Stimulated activated CD4-positive, alpha-beta T cell treated with anti-CD3 and anti-CD28 coated beads, Interleukin-1b, Interleukin-23, amount 100 ng/mL, for 24 hours (primary cell): Measurements from ENCODE around the gene RBM33.
"Not testable (repeated sequence)": the region's sequence is repeated elsewhere in the genome, so short reads cannot be mapped to it uniquely, and the experiment has no call there.

Source experiments
- DNase-seq, 4 experiments: peaks; one replicate each; pipeline ENCODE4 v3.0.0-alpha.2; 2020; ENCODE audit warnings: low read depth in 4 of 4, low spot score in 1 of 4

The RBM33 gene

DNA sequence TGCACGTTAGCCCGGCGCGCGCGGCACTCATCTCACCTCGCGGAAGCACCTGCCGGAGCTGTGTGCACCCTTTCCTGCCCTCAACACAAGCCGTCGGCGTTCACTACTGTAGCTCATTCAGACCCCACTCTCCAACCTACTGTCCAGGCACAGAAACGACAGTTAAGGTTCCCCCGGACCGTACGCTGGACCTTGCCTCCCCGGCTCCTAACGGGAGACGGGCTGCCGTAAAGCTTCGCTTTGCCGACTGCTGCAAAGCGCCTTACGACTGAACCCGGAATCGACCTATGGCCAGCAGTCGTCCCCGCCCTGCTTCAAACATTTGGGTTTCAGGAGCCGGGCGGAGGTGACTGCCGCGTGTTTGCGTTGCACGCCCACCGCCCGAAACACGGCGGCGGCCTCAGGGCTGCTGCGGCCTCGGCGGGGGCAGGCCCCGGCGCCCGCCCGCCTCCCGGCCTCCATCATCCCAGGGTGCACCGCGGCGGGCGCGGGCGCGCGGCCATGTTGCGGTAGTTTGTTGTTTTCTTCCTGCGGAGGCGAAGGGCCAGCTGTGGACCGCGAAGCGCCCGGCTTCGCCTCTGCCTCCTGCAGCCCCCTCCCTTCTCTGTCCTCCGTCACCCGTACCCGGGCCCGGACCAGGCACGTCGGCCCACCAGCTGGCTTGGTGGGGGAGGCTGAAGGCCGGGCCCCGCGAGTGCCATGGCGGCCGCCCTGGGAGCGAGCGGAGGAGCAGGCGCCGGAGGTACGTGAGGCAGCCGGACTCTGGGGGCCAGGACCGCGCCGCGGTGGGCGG is at the start of gene RBM33:
Gene RBM33 (plus strand): TSS at position 484 of the 793 bp plus-strand sequence. CDS start 216 bp downstream, at position 700.
- peak; percentile 53 to 76 (median 68) for DNase-seq

DNA sequence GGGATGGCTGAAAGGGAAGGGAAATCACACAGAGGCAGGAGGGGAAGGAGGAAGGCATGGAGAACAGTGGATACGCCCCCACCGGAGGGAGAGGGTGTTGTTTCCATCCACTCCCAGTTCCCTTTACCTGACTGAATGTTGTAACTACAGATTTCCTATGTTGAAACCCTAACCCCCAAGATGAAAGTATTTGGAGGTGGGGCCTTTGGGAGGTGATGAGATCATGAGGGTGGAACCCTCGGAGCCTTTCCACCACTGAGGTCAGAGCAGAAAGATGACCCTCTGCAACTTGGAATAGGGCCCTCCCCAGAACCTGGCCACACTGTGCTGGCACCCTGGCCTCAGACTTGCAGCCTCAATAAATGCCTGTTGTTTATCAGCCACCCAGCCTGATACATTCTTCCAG is 49.5 kb upstream of the RBM33 start:
- no peak for DNase-seq

DNA sequence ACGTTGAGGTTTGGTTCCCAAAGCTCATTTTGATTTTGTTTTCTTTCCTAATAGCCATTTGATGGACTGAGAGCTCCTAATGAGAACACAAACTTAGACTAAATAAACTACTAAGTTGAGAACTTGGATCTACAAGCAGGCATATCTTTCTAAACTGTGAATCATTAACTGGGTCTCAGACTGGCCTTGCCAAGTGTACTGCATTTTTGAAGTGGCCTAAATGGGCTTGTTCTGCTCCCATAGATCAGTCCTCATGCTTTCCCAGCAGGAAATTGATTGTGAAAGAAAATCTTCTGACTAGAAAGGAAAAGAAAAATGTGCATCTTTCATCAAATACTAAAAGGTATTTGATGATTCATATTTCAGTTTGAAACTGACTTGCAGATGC is 46.7 kb upstream of the RBM33 start:
- DNase-seq: no peak

- peak; percentile 71 to 88 (median 74) for DNase-seq
Observed at GRCh38 chr7:155598810-155599210, 45.7 kb upstream of the RBM33 start.

GRCh38 chr7:155602156-155602555 is 42.3 kb upstream of the RBM33 start:
- no peak for DNase-seq

GRCh38 chr7:155602750-155603149 is 41.7 kb upstream of the RBM33 start:
- DNase-seq: no peak

GRCh38 chr7:155603205-155603857 is 41.1 kb upstream of the RBM33 start:
- DNase-seq: no peak

- DNase-seq: no peak
Observed at GRCh38 chr7:155603858-155604503, 40.5 kb upstream of the RBM33 start.

DNA sequence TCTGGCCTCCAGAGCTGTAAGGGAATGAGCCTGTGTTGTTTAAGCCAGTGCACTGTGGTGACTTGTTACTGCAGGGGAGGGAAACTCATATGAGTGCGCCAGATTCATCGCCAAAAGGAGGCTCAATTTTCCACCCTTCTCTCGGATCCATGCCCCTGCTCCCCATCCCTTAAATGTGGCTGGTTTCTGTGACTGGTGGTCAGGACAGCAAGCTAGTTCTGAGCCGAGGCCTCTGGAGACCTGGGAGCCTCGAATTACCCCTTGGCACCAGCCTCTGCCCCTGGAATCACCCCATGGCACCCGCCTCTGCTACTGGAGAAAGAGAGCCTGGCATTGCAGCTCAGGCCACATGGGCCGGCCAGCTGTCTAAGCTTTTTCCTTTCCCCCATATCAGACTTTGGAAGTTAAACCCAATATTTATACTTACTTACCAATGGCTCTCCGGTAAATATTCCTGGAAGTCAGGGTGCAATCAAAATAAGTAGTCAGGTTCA is 39.9 kb upstream of the RBM33 start:
- DNase-seq: no peak

GRCh38 chr7:155609185-155609584 is 35.3 kb upstream of the RBM33 start:
- no peak for DNase-seq

- DNase-seq: no peak
Observed at GRCh38 chr7:155610633-155611193, 33.7 kb upstream of the RBM33 start.

GRCh38 chr7:155611808-155612447 is 32.5 kb upstream of the RBM33 start:
- no peak for DNase-seq

- DNase-seq: no peak
Observed at GRCh38 chr7:155612658-155613057, 31.8 kb upstream of the RBM33 start.

DNA sequence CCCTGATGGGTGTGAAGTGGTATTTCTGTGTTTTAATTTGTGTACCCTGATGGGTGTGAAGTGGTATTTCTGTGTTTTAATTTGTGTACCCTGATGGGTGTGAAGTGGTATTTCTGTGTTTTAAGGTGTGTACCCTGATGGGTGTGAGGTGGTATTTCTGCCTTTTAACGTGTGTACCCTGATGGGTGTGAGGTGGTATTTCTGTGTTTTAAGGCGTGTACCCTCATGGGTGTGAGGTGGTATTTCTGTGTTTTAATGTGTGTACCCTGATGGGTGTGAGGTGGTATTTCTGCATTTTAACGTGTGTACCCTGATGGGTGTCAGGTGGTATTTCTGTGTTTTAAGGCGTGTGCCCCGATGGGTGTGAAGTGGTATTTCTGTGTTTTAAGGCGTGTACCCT is 29.4 kb upstream of the RBM33 start:
- not testable (repeated sequence) for DNase-seq

- no peak for DNase-seq
Observed at GRCh38 chr7:155618708-155619633, 25.5 kb upstream of the RBM33 start.

DNA sequence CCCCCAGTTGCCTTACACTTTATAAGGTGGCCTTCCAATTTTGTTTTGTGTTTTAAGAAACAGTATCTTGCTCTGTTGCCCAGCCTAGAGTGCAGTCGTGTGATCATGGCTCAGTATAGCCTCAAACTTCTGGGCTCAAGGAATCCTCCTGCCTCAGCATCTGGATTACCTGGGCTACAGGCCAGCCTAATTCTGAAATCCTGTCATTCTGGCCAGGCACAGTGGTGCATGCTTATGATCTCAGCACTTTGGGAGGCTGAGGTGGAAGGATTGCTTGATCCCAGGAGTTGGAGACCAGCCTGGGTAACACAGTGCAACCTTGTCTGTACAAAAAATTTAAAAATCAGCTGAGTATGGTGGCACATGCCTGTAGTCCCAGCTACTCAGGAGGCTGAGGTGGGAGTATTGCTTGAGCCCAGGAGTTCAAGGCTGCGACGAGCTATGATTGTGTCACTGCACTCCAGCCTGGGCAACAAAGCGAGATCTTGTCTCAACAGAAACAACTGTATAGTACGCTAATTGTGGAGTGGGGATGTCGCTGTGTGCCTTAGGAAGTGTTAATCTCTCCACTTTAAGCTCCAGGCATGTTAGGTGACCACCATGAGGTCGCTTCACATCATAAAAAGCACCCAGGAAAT is 24.7 kb upstream of the RBM33 start:
- no peak for DNase-seq

GRCh38 chr7:155620497-155620896 is 24.0 kb upstream of the RBM33 start:
- DNase-seq: no peak

- no peak for DNase-seq
Observed at GRCh38 chr7:155621418-155621980, 23.0 kb upstream of the RBM33 start.

DNA sequence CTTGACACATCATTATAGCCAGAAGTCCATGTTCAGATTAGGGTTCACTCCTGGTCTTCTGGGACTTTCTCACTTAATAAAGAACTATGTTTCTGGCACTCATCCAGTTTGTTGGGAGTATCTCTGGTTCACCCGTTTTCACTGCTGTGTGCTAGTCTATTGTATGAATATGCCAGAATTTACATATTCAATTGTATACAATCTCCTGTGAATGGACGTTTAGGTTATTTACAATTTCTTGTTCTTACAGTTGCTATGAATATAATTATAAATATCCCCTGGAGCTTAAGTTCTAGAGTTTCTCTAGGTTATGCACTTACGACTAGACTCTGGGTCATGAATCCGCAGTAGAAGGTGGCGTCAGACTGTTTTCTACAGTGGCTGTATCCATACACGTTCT is 20.0 kb upstream of the RBM33 start:
- DNase-seq: no peak
